Measurements from ENCODE around the gene KIF26A. TPM values are rescaled to one million over a fixed set of nuclear protein-coding genes. Genes with fewer than 3 reads are reported as not detected.
A peak's percentile ranks its signal among the peaks of the same experiment; 100 is the strongest.

Gene KIF26A
- total and polyA plus RNA-seq, 2 experiments from 2014 or later, result 5.6 to 103 TPM

- Histone ChIP-seq H3K27me3 (ENCODE audit: insufficient read depth) (no peaks in the 10 kb centered on the region), H3F3A (replicated peaks; ENCODE audit: low read depth) (0 out of 2 replicates have a peak, but pooled peaks cover 5% of the 10 kb centered on the region), H2AFZ (no peak overlapping the region), H3K4me3 (no peak overlapping the region), H3K27ac (ENCODE audit: low read depth) (peak overlapping the region; percentile 50; the same call in 1 of the 2 replicates), H3K4me1 (ENCODE audit: insufficient read depth) (peaks cover 21% of the 10 kb centered on the region), H3K4me2 (no peak overlapping the region), H3K36me3 (ENCODE audit: insufficient read depth) (no peaks in the 10 kb centered on the region), H3K79me2 (replicated peaks; ENCODE audit: insufficient read depth) (peaks cover 85% of the 10 kb centered on the region), H3K9me2 (ENCODE audit: insufficient read depth) (no peaks in the 10 kb centered on the region), H4K20me1 (replicated peaks; ENCODE audit: insufficient read depth) (peaks cover 4% of the 10 kb centered on the region)
- H3K36me3 Mint-ChIP-seq (ENCODE audit: low read depth), result no peaks in the 10 kb centered on the region; the same call in 2 of the 3 replicates
- peaks cover 17% of the 10 kb centered on the region for H3K27me3 Mint-ChIP-seq (ENCODE audit: insufficient read depth, low read depth, poor library complexity)
- H3K4me1 Mint-ChIP-seq, result peaks cover 38% of the 10 kb centered on the region
- no peak overlapping the region for H3K4me3 Mint-ChIP-seq
- DNase-seq (ENCODE audit: low spot score), result no peak
- ATAC-seq, result no peak
- peak overlapping the region; percentile 40; the same call in 1 of the 2 replicates for H3K27ac Mint-ChIP-seq
- no peaks in the 10 kb centered on the region for H3K9me3 Mint-ChIP-seq
- no peak for TF ChIP-seq EZH2phosphoT487 (IDR thresholded peaks at IDR 0.05; ENCODE audit: unreplicated experiment)
- no peak for TF ChIP-seq CTCF (conservative IDR thresholded peaks at IDR 0.05; ENCODE audit: low read depth in 2 of 2)
- no peak for TF ChIP-seq JUNB (IDR thresholded peaks at IDR 0.05; ENCODE audit: unreplicated experiment)
- TF ChIP-seq STAT1 (IDR thresholded peaks at IDR 0.05; ENCODE audit: unreplicated experiment), result no peak
- no peak for TF ChIP-seq REST (IDR thresholded peaks at IDR 0.05; ENCODE audit: unreplicated experiment)
- TF ChIP-seq CREB1 (CRISPR knock-in tag; IDR thresholded peaks at IDR 0.05; ENCODE audit: low read depth), result no peak
- no peak for TF ChIP-seq ZNF462 (CRISPR knock-in tag; IDR thresholded peaks at IDR 0.05)
- TF ChIP-seq EZH2 (IDR thresholded peaks at IDR 0.05; ENCODE audit: low read depth, unreplicated experiment), result no peak
- TF ChIP-seq ZNF331 (CRISPR knock-in tag; IDR thresholded peaks at IDR 0.05; ENCODE audit: low read depth), result no peak
- TF ChIP-seq POLR2AphosphoS5 (IDR thresholded peaks at IDR 0.05; ENCODE audit: low read depth), result no peak
- no peak for TF ChIP-seq ZNF114 (CRISPR knock-in tag; IDR thresholded peaks at IDR 0.05)
- TF ChIP-seq ETS1 (IDR thresholded peaks at IDR 0.05), result no peak
These were observed 7.6 kb downstream of the KIF26A start for GRCh38 chr14:104145826-104146601.
